GM04503 (cell line): ENCODE results near the gene BCL2.
"Not testable (repeated sequence)": the region's sequence is repeated elsewhere in the genome, so short reads cannot be mapped to it uniquely, and the experiment has no call there.

Experiments used
- DNase-seq: peaks from one replicate; pipeline ENCODE4 v3.0.0-alpha.2; 2012; ENCODE audit warnings: low read depth

The BCL2 gene

DNA sequence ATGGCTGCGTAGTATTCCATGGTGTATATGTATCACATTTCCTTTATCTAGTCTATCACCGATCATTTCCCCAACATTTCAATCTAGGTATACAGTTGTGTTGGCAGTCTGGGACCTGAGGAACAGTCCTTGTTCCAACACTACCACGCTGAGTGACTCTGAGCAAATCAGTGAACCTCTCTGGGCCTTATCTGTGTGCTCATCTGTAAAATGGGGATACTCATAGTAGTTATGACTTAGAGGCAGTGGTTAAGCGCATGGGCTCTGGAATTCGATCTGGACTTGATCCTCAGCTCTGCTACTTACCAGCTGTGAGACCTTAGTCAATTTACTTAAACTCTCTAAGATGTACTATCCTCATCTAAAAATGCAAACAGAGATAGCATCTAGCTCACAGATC, 85.1 kb downstream of the BCL2 start:
- DNase-seq, result no peak

DNA sequence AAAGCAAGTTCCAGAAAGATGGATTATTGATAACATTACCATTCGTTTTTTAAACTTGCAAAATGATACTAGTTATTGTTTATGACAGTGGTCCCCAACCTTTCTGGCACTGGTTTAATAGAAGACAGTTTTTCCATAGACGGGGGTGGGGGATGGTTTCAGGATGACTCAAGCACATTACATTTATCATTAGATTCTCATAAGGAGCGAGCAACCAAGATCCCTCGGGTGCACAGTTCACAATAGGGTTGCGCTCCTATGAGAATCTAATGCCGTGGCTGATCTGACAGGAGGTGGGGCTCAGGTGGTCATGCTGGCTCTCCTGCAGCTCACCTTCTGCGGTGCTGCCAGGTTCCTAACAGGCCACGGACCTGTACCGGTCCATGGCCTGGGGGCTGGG, 86.2 kb downstream of the BCL2 start:
- DNase-seq, result no peak

DNA sequence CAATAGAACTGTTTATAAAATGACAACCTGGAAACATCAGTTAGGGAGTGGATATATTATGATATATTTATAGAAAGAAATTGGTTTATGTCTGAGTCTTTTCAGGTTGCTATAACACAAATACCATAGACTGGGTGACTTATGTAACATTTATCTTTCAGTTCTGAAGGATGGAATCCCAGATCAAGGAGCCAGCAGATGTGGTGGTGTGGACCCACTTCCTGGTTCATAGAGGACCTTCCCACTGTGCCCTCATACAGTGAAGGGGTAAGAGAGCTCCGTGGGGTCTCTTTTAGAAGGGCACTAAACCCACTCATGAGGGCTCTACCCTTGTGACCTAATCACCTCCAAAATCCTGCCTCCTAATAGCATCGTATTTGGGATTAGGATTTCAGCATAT, 86.7 kb downstream of the BCL2 start:
- no peak for DNase-seq

DNA sequence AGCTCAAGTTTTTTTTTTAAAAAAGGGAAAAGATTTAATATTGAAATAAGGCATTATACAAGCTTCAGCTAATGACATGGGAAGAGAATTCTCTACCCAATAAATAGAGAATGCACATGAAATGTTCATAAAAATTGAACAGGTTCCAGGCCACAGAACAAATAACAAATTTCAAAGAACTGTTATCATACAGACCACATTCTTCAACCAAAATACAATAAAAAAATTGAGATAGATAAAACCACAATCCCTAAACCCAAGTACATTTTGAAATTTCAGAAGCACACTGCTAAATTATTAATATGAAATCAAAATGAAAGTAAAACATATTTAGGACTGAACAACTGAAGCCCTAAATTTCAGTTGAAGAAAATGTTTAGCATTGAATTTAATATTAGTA, 89.6 kb downstream of the BCL2 start:
- no peak for DNase-seq

DNA sequence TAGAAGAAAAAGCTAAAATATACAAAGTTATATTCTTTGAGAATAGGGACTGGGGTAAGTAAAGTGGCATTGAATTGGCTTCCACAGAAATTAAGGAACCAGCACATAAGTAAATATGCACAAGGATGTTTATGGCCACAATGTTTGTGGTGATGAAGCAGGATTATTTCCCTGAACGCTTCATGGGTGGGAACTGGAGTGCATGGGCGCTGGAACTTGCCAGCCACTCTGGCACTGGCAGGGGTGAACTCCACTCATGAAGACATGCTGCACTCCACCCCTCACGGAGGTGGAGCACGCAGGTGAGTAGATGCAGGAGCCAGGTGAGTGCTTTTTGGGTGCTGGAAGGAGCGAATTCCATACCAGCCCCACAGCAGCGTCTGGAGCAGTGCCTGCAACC, 94.1 kb downstream of the BCL2 start:
- no peak for DNase-seq

DNA sequence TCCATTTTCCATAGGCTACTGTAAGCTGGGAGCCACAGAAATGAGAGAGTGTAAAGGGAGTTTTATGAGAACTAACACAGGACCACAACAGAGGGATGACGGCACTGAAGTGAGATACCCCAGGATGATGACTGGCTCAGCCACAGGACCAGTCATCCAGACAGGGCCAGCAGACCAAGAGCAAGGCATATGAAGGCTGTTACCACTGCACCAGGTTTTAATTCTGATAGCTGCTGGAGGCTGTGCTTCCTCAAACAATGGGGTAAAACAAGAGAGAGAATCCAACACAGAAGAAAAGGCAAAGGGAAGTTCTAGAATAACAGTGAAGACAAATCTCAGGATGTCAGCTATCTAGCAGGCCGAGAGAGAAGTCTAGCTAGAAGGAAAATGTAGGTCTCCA, 94.9 kb downstream of the BCL2 start:
- no peak for DNase-seq

DNA sequence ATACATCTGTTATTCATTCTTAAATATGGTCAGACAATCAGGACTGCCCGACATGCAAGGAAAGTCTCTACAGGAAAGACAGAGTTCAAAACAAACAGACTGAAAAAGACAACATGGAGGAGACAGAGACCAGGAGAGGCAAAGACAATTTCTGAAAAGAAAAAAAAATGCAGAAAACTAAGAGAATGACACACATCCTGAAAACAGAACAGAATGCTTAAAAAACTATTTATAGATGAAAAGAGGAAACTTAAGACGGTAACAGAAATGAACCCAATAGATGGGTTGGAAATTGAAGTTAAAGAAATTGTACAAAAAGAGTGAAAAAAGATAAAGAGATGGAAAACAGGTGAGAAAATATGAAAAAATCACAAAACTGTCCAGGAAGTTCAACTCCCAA, 95.7 kb downstream of the BCL2 start:
- DNase-seq, result no peak

DNA sequence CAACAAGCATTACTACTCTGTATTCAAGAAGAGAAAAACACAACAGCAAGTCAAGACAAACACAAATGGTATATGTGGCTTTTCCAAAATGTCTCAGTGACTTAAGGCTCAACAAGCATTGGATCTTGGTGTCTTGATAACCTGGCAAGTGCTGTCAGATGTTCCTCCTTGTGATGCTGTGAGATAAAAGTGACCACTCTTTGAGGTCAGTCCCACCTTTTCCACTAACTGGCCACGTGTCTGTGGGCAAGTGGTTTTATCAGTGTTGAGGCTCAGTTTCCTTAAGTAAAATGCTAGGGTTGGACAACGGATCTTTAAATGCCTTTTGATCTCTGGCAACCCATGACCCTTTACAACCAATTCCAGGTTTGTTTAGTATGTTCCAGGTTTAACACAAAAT, 98.7 kb downstream of the BCL2 start:
- DNase-seq, result no peak

DNA sequence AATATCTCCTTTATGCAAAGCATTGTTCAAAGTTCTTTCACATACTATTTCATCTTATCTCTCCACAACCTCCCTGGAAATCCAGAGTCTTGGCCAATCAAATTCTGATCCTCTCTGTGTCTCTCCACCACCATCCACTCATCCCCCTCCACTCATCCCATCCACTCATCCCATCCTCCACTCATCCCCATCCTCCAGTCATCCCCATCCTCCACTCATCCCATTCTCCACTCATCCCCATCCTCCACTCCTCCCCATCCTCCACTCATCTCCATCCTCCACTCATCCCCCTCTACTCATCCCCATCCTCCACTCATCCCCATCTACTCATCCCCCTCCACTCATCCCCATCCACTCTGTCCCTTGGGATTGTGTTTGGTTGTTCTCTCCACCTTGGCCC, 101.1 kb downstream of the BCL2 start:
- no peak for DNase-seq

DNA sequence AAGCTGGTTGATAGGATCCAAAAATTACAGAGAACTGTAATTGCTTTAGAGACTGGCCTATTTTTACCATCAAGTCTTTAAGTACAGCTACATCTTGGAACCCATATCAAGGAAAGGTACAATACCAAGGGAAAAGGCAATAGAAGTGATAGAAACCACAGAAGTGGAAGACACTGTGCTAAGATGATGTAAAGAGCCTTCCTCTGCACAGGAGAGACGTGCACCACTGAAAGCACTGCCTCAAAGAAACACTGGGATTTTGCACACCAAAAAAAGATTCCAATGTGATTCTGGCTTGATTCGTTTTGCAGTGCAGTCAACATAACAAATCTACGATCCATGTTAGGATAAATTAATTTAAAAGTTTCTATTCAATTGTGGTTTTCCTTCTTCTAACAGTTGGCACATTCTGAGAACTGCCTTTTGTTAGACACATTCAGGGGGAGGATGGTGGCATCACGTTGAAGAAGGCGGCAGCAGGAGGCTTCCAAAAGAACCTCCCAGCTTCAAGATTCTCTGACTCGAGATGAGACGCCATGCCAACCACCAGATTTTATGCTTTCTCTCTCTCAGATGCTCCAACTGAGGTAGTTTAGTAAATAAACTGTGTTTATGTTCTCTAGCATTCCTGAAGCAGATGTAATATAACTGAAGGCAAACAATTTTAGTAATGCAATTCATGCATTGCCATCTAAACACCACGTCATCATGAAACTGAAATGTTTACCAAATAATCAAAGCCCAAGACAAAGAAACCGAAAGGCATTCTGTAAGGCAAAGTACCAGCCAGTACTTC, 102.9 kb downstream of the BCL2 start:
- DNase-seq, result no peak

DNA sequence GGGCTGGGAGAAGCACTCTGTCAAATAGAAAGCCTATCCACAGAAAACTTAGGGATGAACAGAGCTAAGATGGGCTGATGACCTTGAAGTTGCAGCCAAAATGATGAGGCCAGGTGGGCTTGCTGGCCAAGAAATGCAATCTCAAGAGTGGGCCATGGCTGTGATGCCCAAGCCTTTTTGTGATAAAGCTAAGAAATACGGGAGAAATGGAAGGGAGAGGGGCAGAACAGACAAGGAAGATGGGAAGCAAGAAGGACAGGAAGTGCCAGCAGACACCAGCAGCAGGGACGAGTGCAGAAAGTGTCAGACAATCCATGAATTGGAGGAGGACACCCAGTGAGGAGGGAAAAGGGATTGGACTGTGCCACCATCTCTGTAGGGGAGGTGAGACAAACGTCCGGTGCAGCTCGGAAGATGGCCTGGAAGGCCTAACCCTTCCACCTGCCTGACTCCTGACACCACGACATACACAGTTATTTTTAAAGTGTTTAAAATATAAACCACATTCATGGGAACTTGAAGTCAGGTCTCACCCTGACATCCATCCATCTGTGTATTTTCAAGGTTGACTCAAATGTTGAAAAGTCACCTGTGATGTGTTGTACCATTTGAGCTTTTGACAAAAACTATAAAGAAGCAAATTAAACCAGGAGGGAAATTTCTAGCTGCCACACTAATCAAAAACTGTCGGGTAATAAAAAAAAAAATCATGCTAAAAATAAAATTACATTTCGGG, 105.5 kb downstream of the BCL2 start:
- DNase-seq, result no peak

DNA sequence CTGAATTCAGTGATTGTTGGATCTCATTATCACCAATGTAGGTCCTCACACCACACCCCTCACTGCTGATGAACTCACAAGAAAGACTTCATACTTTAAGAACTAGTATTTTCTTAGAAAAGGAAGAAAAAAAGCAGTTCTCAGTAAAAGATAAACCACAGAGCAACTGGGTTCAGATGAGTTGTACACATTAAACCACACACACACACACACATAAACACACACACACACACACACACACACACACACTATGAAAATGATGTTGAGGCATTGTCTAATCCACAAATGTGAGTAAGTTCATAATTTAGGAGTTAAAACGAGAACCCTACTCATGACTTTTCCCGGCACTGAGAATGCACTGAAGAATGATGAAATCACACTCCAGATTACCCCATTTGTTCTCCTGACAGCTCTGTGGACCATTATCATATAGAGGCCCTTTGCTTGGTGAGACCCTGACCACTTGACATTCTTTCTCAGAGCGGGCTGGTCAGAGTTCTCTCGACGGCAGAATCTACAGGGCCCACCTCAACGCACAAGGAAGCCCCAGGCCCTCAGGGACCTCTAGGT, 106.2 kb downstream of the BCL2 start:
- no peak for DNase-seq

DNA sequence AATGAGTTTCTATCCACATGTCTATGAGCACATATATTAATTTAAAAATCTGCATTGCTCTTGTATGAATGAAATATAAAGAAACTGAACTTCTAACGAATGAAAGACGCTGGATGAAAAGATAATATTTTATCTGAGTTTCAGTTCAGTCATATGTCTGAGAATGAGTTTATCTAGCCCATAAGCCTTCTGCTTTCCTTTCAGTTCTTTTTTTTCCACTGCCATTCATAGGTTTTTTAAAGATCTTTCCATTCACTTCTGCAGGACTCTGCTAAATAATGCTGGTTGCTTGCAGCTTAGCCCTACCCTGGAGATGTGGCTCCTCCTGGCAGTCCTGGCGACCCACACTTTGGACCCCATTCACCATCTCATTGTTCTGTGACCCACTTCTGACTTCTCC, 109.0 kb downstream of the BCL2 start:
- no peak for DNase-seq

DNA sequence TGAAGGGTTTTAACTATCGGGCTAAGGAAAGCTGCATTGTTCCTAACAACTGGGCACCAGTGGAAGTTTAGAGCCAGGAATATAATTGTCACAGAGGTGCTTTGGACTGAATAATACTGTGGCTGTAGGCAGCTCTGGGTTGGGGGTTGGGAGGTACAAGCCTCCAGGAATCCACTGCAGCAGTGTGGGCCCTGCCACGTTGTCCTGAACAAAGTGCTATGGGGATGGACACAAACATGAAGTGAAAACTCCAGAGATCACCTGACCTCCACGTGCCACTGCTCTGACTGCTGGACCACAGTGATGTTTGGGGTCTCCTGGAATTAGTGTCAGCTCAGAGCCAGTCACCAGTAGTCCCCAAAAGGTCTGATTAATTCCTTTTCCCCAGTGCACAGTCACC, 110.9 kb downstream of the BCL2 start:
- DNase-seq, result no peak

DNA sequence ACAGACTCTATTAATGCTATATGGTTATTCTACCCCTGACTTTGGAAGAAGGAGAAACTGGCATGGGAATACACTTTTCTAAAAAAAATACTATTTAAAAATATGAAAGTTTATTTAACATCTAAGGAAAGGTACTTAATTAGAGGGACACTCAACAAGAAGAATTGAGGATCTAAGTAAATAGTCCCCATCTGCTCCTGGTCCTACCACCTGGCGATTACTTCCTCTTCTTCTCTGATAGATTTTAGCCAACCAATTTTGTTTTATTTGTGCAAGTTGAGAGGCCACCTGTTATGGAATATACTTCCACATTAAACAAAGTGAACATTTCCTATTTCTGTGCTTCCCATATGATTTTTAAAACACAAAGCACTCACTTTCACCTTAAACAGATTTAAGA, 111.7 kb downstream of the BCL2 start:
- no peak for DNase-seq

DNA sequence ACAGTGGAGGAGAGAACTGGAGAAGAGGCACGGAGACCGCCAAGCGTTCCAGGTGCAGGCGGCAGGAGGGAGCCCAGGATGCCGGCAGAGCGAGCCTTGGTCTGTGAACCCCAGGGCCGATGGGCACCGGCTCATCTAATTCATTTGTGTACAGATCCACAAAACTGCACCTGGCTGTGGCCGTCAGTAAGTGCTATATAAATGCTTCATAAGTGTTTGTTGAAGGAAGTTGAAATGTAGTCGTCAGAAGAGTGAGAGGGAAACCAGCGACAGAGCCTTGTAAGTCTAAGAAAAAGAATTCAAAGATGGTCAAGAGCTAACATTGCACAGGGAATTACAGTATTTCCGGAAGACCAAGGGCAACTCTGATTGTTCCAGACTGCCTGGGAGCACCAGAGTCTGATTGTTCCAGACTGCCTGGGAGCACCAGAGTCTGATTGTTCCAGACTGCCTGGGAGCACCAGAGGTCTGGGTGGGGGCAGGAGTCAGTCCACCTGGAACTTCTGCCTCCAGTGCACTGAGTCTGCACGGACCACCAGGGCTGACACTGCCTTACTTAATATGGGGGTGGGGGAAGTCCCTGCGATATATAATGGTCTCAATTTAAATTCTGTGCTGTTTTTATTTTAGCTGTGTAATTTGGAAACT, 112.3 kb downstream of the BCL2 start:
- DNase-seq, result no peak

DNA sequence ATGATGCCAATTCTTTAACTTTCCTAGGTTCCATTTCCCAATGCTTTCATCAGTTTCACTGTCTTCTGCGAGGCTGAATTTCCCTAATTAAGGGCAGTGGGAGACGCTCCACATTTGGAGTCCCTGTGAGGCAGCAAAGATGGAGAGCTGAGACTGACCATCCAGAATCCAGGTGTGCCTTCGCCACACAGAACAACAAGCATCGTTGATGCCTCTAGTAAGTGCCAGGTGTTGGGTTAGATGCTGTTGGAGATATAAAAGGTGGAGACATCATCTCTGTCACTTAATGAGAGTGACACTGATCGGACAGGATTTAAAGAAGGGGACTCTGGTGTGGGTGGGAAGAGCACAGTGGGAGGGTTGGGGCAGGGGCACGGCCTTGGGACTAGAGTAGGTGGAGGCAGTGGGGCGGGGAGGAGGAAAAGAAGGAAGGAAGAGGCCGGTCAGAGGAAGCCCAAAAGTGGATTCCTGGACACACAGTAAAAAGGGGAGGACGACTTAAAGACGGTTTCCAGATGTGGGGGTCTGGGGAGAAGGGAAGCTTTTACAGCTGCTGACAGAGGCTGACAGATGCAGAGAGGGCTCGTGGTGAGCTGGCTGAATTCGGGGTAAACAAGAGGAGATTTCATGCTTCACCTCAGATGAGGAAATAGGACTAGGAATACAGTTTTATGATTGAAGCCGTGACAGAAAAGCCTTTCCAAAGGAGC, 113.0 kb downstream of the BCL2 start:
- no peak for DNase-seq

DNA sequence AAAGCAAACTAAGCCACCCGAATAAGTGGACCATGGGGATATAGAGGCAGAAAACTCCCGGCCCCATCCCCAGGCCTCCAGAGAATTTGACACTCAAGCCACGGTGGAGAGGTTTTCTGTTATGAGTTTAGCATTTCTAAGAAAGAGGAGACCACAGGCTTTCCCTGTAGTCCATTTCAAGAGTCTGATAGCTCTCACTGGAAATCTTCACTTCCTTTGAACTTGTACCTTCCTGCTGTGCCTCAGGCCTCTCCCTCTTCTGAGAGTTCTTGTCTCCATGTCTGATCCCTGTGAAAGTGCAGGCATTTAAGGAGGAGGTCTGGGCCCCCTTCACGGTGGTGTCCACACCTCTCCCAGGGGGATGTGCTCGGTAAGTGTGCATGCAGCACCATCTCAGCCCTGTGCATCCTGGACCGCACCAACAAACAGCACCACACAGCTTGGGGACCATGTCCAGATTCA, 113.7 kb downstream of the BCL2 start:
- no peak for DNase-seq

DNA sequence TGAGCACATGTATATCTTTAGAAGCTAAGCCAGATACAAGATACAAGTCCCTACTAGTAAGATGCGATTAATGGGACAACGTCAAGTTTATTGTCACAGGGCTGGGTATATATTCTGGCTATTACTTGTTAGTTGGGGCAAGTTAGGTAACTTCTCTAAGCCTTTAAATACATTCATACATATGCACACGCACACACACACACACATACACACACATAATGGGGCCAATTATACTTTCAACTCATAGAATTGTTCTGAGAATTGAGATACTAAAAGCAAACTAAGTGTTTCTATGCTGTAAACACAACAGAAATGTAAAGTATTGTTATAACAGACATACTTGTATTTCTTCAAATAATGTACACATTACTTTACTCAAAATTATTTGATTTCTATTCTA, 116.1 kb downstream of the BCL2 start:
- no peak for DNase-seq

DNA sequence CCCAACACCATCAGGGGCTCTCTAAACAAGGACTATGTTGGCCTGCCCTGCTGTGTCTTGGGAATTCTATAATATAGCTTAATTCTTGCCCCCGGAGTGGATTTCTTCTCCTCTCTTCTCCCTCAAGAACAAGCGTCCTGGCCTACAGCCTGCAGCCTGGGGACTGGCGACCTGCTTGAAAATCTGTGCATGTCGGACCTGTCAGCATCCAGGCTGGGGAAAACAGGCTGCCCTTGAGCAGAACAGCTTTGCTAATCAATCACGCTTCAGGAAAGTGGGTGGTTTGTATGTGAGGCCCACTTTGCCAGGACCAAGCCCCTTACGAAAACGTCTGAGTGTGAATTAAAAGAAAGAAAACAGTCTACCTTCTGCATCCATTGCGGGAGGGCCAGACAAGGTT, 116.7 kb downstream of the BCL2 start:
- DNase-seq, result no peak

DNA sequence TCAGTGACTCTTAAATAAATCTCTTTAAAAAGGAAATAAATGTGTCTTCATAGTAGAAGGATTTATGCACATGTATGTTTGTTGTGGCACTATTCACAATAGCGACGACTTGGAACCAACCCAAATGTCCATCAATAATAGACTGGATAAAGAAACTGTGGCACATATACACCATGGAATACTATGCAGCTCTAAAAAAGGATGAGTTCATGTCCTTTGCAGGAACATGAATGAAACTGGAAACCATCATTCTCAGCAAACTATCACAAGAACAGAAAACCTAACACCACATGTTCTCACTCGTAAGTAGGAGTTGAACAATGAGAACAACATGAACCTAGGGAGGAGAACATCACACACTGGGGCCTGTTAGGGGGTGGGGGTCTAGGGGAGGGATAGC, 118.1 kb downstream of the BCL2 start:
- DNase-seq, result not testable (repeated sequence)

DNA sequence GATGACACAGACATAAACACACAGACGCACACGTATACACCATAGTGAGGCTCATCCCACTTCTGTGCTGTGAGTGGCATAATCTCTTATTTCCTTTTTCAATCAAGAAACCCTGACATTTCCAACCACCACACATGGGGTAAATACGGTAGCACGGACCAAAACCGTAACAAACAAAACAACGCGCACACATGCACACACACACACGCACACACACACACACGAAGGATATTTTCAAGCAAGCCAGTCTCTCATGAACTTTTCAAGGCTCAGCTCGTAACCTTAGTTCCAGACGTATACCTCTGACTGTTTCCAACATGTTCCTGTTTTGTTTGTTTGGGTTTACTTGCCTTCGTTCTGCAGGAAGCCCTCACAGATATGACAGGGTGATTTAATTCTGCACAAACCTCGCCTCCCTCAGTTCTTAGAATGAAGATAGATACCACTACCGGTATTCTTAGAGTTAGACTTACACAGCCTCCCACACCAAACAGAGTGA, 119.8 kb downstream of the BCL2 start:
- DNase-seq, result no peak
